Osteocyte (in vitro differentiated cells): ENCODE results near the gene MYLK2. TPM values are rescaled to one million over a fixed set of nuclear protein-coding genes. Genes with fewer than 3 reads are reported as not detected.
A peak's percentile ranks its signal among the peaks of the same experiment; 100 is the strongest.

Experiments used
- DNase-seq: peaks from one replicate; pipeline ENCODE4 v3.0.0; 2021; ENCODE audit warnings: mixed read lengths; ENCODE audit not compliant: unreplicated experiment; ENCODE audit errors: extremely low spot score
- H3K27ac Mint-ChIP-seq: one replicate; pipeline ENCODE4 v1.8.0; 2021; ENCODE audit warnings: mild to moderate bottlenecking, mixed read lengths; ENCODE audit not compliant: unreplicated experiment
- H3K27me3 Mint-ChIP-seq: one replicate; pipeline ENCODE4 v1.8.0; 2021; ENCODE audit warnings: mixed read lengths; ENCODE audit not compliant: unreplicated experiment
- H3K36me3 Mint-ChIP-seq: one replicate; pipeline ENCODE4 v1.8.0; 2021; ENCODE audit warnings: mixed read lengths; ENCODE audit not compliant: unreplicated experiment
- H3K4me1 Mint-ChIP-seq: one replicate; pipeline ENCODE4 v1.8.0; 2021; ENCODE audit warnings: mixed read lengths; ENCODE audit not compliant: unreplicated experiment
- H3K4me3 Mint-ChIP-seq: one replicate; pipeline ENCODE4 v1.8.0; 2021; ENCODE audit warnings: mild to moderate bottlenecking, moderate library complexity, mixed read lengths; ENCODE audit not compliant: unreplicated experiment
- H3K9me3 Mint-ChIP-seq: one replicate; pipeline ENCODE4 v1.8.0; 2021; ENCODE audit warnings: mixed read lengths; ENCODE audit not compliant: unreplicated experiment
- CTCF ChIP-seq: fragments of 200-600 bp; sonication (generic); IDR thresholded peaks from 2 replicates; pipeline ENCODE4 v1.5.0; 2021; ENCODE audit warnings: antibody characterized with exemption, mild to moderate bottlenecking, moderate library complexity
- total RNA-seq: library from RNA; stranded (reverse); gene quantifications from 2 replicates; pipeline ENCODE4 v1.2.1, GENCODE V29; 2021

Gene MYLK2
- total RNA-seq, 1 donor from 2014 or later: 0.27 TPM

GRCh38 chr20:31846793-31847138, 27.6 kb downstream of the MYLK2 start:
- no peak overlapping the region for H3K4me3 Mint-ChIP-seq
- H3K36me3 Mint-ChIP-seq: no peaks in the 10 kb centered on the region
- H3K27ac Mint-ChIP-seq: peak overlapping the region; percentile 16
- peaks cover 32% of the 10 kb centered on the region for H3K4me1 Mint-ChIP-seq
- H3K27me3 Mint-ChIP-seq: peaks cover 4% of the 10 kb centered on the region
- H3K9me3 Mint-ChIP-seq: no peaks in the 10 kb centered on the region
- no peak for TF ChIP-seq CTCF
- no peak for DNase-seq

- no peak overlapping the region for H3K4me3 Mint-ChIP-seq
- no peak overlapping the region for H3K27ac Mint-ChIP-seq
- H3K27me3 Mint-ChIP-seq: peaks cover 4% of the 10 kb centered on the region
- H3K4me1 Mint-ChIP-seq: peaks cover 19% of the 10 kb centered on the region
- TF ChIP-seq CTCF: no peak
- no peak for DNase-seq
- no peaks in the 10 kb centered on the region for H3K9me3 Mint-ChIP-seq
- no peaks in the 10 kb centered on the region for H3K36me3 Mint-ChIP-seq
Observed at GRCh38 chr20:31848088-31848999, 29.2 kb downstream of the MYLK2 start.

DNA sequence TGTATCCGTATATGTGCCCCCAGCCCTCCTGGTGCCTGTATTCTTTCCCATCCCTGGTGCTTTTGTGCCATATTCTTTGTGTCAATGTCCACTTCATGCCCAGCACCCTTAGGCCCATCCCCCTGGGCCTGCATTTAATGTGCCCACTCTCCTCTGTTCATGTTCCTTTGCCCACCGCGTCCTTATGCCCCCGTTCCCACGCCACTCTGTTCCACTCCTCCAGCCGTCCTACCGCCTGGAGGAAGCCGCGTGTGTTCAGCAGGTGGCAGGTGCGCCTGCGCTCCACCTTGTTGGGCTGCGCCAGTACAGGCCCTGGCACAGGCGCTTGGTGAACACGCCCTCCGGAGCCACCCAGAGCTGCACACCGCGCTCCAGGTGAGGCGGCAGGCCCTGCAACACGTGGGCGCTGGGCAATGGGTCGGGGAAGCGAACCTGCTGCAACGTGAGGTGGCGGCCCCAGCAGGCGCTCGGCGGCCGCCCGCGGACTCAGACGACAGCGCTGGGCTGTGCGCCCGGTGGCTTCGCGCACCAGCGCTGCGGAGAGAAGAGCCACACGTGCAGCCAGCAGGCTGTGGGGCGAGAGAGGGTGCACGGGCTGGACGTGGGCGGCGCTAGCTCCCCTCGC, 30.3 kb downstream of the MYLK2 start:
- no peak for DNase-seq
- H3K4me3 Mint-ChIP-seq: no peak overlapping the region
- H3K27ac Mint-ChIP-seq: no peak overlapping the region
- peaks cover 4% of the 10 kb centered on the region for H3K27me3 Mint-ChIP-seq
- no peaks in the 10 kb centered on the region for H3K9me3 Mint-ChIP-seq
- H3K36me3 Mint-ChIP-seq: no peaks in the 10 kb centered on the region
- H3K4me1 Mint-ChIP-seq: peaks cover 8% of the 10 kb centered on the region
- no peak for TF ChIP-seq CTCF

- no peak for DNase-seq
- no peak for TF ChIP-seq CTCF
- H3K4me3 Mint-ChIP-seq: no peak overlapping the region
- peaks cover 5% of the 10 kb centered on the region for H3K4me1 Mint-ChIP-seq
- no peaks in the 10 kb centered on the region for H3K36me3 Mint-ChIP-seq
- H3K27ac Mint-ChIP-seq: no peak overlapping the region
- H3K9me3 Mint-ChIP-seq: no peaks in the 10 kb centered on the region
- peaks cover 4% of the 10 kb centered on the region for H3K27me3 Mint-ChIP-seq
Observed at GRCh38 chr20:31851240-31851955, 32.2 kb downstream of the MYLK2 start.

DNA sequence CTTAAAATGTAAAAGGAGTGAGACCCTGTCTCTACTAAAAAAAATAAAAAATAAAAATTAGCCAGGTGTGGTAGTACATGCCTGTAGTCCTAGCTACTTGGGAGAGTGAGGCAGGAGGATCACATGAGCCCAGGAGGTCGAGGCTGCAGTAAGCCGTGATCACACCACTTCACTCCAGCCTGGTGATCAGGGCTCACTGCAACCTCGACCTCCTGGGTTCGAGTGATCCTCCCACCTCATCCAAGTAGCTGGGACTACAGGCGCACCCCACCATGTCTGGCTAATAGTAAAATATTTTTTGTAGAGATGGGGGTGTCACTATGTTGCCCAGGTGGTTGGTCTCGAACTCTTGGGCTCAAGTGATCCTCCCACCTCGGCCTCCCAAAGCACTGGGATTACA, 34.3 kb downstream of the MYLK2 start:
- no peak overlapping the region for H3K27ac Mint-ChIP-seq
- no peak for DNase-seq
- H3K9me3 Mint-ChIP-seq: no peaks in the 10 kb centered on the region
- no peak overlapping the region for H3K4me3 Mint-ChIP-seq
- peaks cover 15% of the 10 kb centered on the region for H3K27me3 Mint-ChIP-seq
- peaks cover 3% of the 10 kb centered on the region for H3K4me1 Mint-ChIP-seq
- TF ChIP-seq CTCF: no peak
- H3K36me3 Mint-ChIP-seq: no peaks in the 10 kb centered on the region
